Measurements from ENCODE around the gene JARID2.

Gene JARID2

DNA sequence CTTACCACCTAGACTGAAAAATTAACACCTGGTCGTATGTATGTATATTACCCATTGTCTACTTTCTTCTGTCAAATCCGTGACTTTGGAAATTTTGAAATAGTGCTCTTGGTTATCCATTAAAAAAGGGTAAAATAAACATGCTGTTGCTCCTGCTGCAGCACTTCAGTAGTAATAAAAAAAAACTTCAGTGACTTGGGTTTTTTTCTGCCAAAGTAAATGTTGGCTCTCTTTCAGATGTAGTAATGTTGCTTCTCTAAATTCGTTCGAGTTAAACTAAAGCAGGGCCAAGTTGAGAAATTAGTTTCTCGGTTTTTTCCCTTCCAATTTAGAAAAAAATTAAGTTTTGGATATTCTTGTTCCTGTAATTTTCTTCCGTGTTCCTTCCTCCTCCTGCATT is 34.2 kb downstream of the JARID2 start:
- TF ChIP-seq, protein P1, sequence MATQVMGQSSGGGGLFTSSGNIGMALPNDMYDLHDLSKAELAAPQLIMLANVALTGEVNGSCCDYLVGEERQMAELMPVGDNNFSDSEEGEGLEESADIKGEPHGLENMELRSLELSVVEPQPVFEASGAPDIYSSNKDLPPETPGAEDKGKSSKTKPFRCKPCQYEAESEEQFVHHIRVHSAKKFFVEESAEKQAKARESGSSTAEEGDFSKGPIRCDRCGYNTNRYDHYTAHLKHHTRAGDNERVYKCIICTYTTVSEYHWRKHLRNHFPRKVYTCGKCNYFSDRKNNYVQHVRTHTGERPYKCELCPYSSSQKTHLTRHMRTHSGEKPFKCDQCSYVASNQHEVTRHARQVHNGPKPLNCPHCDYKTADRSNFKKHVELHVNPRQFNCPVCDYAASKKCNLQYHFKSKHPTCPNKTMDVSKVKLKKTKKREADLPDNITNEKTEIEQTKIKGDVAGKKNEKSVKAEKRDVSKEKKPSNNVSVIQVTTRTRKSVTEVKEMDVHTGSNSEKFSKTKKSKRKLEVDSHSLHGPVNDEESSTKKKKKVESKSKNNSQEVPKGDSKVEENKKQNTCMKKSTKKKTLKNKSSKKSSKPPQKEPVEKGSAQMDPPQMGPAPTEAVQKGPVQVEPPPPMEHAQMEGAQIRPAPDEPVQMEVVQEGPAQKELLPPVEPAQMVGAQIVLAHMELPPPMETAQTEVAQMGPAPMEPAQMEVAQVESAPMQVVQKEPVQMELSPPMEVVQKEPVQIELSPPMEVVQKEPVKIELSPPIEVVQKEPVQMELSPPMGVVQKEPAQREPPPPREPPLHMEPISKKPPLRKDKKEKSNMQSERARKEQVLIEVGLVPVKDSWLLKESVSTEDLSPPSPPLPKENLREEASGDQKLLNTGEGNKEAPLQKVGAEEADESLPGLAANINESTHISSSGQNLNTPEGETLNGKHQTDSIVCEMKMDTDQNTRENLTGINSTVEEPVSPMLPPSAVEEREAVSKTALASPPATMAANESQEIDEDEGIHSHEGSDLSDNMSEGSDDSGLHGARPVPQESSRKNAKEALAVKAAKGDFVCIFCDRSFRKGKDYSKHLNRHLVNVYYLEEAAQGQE (IDR thresholded peaks at IDR 0.05; ENCODE audit: insufficient read depth in 1 of 2, low read depth in 2 of 2, low read length in 2 of 2): no peak
- TF ChIP-seq SIN3A (IDR thresholded peaks at IDR 0.05; ENCODE audit: borderline replicate concordance, insufficient read depth, low read length): no peak
- TF ChIP-seq FOXP2 (optimal IDR thresholded peaks at IDR 0.05; ENCODE audit: borderline replicate concordance, extremely low read depth, extremely low read length, insufficient read depth): no peak
- TF ChIP-seq TAF1 (IDR thresholded peaks at IDR 0.05; ENCODE audit: borderline replicate concordance, insufficient read depth, low read length): no peak
- TF ChIP-seq POLR2AphosphoS5 (IDR thresholded peaks at IDR 0.05; ENCODE audit: low read depth, low read length): no peak

DNA sequence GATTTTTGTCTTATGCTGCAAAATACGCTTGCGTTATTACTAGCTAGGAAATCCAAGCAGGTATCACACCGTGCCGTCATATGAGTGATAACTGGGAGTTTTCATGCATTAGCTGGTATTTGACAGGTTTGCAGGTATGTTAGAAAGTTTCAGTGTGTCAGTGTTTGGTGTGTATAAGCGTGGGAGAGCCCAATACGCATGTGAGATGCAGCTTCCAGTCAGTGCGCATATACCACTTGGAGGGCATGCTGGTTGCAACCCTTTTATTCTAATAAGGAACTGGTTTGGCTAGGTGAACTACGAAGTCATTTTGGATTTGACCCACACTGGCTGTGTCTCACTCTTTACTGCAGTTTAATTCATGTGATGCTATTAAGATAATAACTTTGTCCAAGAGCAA is 35.1 kb downstream of the JARID2 start:
- TF ChIP-seq POLR2AphosphoS5 (IDR thresholded peaks at IDR 0.05; ENCODE audit: low read depth, low read length) (no peak), TAF1 (IDR thresholded peaks at IDR 0.05; ENCODE audit: borderline replicate concordance, insufficient read depth, low read length) (no peak), FOXP2 (optimal IDR thresholded peaks at IDR 0.05; ENCODE audit: borderline replicate concordance, extremely low read depth, extremely low read length, insufficient read depth) (no peak), SIN3A (IDR thresholded peaks at IDR 0.05; ENCODE audit: borderline replicate concordance, insufficient read depth, low read length) (no peak)
- TF ChIP-seq, protein P1 (IDR thresholded peaks at IDR 0.05; ENCODE audit: insufficient read depth in 1 of 2, low read depth in 2 of 2, low read length in 2 of 2): no peak

DNA sequence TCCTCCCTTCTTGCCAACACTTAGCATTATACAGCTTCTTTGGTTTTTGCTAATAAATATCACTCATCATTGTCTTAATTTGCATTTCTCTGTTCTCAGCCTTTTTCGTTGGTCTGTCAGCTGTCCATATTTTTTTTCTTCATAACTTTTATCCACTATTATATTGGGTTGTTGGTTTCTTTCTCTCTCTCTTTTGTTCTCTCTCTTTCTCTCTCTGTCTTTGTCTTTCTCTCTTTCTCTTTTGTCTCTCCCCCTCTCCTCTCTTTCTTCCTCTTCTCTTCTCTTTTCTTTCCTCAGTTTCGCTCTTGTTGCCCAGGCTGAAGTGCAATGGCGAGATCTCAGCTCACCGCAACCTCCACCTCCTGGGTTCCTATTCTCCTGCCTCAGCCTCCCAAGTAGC is 36.5 kb downstream of the JARID2 start:
- TF ChIP-seq, protein P1 (IDR thresholded peaks at IDR 0.05; ENCODE audit: insufficient read depth in 1 of 2, low read depth in 2 of 2, low read length in 2 of 2): no peak
- TF ChIP-seq TAF1 (IDR thresholded peaks at IDR 0.05; ENCODE audit: borderline replicate concordance, insufficient read depth, low read length) (no peak), POLR2AphosphoS5 (IDR thresholded peaks at IDR 0.05; ENCODE audit: low read depth, low read length) (no peak), FOXP2 (optimal IDR thresholded peaks at IDR 0.05; ENCODE audit: borderline replicate concordance, extremely low read depth, extremely low read length, insufficient read depth) (no peak), SIN3A (IDR thresholded peaks at IDR 0.05; ENCODE audit: borderline replicate concordance, insufficient read depth, low read length) (no peak)

DNA sequence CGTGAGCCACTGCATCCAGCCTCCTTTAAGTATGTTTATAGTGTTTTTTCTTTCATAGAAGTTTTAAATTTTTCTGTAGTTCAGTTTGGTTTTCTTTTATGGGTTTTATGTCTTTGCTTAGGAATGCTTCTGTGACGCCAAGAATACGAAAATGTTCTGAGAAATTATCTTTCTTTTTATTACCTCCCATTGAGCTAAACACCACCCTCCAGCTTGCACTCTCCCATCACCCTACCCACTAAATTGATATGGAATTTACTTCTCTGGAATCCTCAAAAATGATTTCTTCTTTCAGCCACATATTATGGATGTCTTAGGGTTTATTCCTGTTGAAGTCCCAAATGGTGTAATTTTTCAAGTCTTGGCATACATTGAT is 38.1 kb downstream of the JARID2 start:
- TF ChIP-seq SIN3A (IDR thresholded peaks at IDR 0.05; ENCODE audit: borderline replicate concordance, insufficient read depth, low read length): no peak
- no peak for TF ChIP-seq TAF1 (IDR thresholded peaks at IDR 0.05; ENCODE audit: borderline replicate concordance, insufficient read depth, low read length)
- no peak for TF ChIP-seq POLR2AphosphoS5 (IDR thresholded peaks at IDR 0.05; ENCODE audit: low read depth, low read length)
- TF ChIP-seq FOXP2 (optimal IDR thresholded peaks at IDR 0.05; ENCODE audit: borderline replicate concordance, extremely low read depth, extremely low read length, insufficient read depth): no peak
- TF ChIP-seq, protein P1 (IDR thresholded peaks at IDR 0.05; ENCODE audit: insufficient read depth in 1 of 2, low read depth in 2 of 2, low read length in 2 of 2): no peak

DNA sequence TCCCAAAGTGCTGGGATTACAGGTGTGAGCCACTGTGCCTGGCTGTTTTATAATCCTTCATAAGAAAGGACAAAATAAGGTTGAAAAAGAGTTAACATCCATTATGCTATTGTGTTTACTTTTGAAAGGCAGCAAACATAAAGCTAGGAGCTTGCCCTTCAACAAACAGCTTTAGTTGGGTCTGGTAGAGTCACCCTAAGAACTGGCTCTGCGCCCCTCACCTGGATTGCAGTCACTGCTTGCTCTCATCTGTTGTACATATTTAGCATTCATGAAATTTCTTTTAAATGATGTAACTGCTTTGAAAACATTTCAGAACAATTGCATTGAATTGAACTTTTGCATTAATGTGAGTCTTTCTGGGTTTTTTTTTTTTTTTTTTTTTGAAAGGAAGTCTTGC is 38.9 kb downstream of the JARID2 start:
- TF ChIP-seq, protein P1 (IDR thresholded peaks at IDR 0.05; ENCODE audit: insufficient read depth in 1 of 2, low read depth in 2 of 2, low read length in 2 of 2): no peak
- no peak for TF ChIP-seq POLR2AphosphoS5 (IDR thresholded peaks at IDR 0.05; ENCODE audit: low read depth, low read length)
